NCI-H82 treated with DMSO at 0.1 percent for 48 hours (cell line): ENCODE measurements around the gene ELOVL4.

Experiments used
- DNase-seq: peaks from one replicate; lab custom pipeline; 2025; ENCODE audit not compliant: unreplicated experiment; lab: John Stamatoyannopoulos, UW

ELOVL4 gene

GRCh38 chr6:79947191-79948186 is at the start of gene ELOVL4:
Gene ELOVL4 (minus strand): TSS chr6:79947553. CDS start chr6:79947279, 274 bp downstream.
- peak; percentile 47 for DNase-seq

DNA sequence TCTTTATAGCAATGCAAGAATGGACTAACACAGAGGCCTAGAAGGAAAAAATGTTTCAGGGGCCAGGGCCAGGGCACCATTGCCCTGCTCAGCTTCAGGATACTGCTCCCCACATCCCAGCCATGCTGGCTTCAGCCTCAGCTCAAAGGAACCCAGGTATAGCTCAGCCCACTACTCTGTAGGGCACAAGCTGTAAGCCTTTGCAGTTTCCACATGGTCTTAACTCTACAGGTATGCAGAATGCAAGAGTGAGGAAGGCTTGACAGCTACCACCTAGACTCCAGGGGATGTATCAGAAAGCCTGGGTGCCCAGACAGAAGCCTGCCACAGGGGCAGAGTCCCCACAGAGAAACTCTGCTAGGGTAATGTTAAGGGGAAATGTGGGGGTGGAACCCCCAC is 46.6 kb upstream of the ELOVL4 start:
- no peak for DNase-seq

DNA sequence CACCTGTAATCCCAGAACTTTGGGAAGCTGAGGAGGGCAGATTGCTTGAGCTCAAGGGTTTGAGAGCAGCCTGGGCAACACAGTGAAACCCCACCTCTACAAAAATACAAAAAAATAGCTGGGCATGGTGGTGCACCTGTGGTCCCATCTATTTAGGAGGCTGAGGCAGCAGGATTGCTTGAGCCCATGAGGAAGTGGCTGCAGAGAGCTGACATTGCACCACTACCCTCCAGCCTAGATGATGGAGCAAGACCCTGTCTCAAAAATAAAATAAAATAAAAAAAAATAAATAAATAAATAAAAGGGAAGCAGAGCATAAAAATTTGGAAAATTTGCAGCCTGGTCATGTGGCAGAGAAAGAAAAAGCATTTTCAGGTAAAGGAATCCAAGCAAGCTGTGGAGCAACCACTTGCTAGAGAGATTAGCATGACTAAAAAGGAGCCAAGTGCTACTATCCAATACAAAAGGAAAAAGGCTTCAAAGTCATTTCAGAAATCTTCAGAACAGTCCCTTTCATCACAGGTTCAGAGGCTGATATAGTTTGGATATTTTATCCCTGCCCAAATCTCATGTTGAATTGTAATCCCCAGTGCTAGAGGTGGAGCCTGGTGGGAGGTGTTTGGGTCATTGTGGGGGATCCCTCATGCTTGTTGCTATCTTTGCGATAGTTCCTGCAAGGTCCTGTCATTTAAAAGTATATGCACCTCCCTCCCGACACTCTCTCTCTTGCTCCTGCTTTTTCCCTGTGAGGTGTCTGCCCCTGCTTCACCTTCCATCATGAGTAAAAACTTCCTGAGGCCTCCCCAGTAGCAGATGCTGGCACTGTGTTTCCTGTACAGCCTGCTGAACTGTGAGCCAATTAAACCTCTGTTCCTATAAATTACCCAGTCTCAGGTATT is 45.9 kb upstream of the ELOVL4 start:
- DNase-seq = no peak

- DNase-seq = no peak
Measured at GRCh38 chr6:79989641-79990040, 42.3 kb upstream of the ELOVL4 start.

- no peak for DNase-seq
Measured at GRCh38 chr6:79985128-79985527, 37.8 kb upstream of the ELOVL4 start.

DNA sequence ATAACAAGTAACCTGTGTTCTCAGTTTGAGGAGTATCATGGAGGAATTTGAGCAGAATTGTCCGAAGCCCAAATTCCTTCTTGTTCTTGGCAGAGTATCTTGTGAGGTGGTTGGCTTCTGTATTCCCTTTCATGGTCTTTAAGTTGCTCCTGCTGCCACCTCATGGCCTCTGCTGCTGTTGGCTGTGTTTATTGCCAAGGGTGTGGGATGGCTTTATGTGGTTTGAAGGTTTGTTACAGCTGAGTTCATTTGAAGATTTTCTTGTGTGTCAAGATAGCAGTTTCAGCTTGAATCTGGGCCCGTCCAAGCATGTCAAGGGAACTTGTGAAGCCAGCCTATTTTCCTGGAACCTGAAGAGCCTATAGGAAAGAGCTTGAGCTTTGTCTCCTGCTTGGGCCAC is 36.9 kb upstream of the ELOVL4 start:
- DNase-seq = no peak

GRCh38 chr6:79981652-79982051 is 34.3 kb upstream of the ELOVL4 start:
- DNase-seq = no peak

DNA sequence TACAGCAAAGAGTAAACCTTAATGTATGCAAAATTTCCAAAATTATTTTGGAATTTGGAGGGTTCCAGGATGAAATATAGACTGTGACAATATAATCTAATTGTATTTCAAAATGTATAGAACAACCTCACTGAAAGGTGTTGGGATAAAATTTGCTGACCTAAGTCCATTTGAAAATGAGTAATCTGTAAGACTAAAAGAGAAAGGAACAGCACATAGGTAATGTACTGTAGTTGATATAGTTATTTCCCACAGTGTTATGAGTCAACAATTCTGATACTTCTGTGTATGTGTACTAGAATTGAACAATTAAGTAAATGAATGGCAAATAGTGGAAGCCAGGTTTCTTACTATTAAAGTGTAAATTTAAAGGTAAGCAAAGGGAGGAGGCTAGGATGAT is 23.8 kb upstream of the ELOVL4 start:
- DNase-seq = no peak

- no peak for DNase-seq
Measured at GRCh38 chr6:79969784-79970183, 22.4 kb upstream of the ELOVL4 start.

GRCh38 chr6:79967178-79967577 is 19.8 kb upstream of the ELOVL4 start:
- no peak for DNase-seq

DNA sequence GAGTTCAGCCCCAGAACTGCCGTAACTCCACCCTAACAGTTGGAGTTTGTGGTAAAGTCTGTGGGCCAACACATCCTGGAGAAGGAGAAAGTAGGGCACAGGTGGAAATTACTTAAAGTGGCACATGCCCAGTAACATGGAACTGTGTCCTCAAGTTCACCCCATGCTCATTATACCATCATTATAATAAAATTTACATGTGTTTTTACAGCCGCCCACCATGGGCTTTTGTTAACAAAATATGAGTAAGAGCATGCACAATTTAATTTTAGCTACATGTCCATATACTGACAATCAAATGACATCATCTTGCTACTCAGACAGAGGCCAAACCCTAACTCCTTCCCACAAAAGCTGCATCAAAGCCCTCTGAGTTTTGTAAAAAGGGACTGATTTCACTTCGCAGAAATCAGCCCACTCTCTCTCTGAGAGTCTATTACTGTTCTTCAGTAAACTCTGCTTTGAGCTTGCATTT is 17.3 kb upstream of the ELOVL4 start:
- DNase-seq = no peak

DNA sequence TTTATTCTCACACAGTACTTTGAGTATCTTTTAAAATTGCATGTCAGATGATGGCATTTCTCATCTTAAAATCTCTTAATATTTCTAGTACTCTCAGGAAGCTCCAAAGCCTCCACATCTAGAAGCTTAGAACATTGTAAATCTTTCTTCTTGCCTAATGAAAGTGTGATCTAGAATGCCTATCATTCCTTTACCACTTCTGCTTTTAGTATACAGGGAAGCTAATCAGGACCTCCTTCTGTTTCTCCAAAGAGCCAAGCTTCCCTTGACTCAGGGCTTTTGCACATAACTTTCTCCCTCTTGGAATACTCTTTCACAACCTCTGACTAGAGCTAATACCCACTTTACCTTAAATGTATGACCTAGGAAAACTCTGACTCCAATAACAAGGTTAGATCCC is 7.5 kb upstream of the ELOVL4 start:
- DNase-seq = no peak

DNA sequence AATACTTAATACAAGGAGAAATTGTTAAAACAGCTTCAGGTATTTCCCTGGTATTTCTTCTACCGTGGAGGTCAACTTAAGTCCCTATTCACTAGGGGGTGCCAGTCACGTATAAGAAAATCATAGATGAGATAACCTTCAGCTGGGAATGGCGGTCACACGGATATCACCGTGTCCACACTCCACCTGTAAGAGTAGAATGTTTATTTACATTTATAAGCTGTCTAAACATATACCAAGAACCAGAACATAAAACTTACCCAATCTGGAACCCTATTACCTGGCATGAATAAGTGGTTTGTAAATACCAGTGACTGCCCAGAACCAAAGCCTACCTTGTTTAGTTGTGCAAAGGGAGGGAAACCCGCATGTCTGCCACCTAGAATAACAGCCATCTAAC is 1.9 kb upstream of the ELOVL4 start:
- peak; percentile 63 for DNase-seq

DNA sequence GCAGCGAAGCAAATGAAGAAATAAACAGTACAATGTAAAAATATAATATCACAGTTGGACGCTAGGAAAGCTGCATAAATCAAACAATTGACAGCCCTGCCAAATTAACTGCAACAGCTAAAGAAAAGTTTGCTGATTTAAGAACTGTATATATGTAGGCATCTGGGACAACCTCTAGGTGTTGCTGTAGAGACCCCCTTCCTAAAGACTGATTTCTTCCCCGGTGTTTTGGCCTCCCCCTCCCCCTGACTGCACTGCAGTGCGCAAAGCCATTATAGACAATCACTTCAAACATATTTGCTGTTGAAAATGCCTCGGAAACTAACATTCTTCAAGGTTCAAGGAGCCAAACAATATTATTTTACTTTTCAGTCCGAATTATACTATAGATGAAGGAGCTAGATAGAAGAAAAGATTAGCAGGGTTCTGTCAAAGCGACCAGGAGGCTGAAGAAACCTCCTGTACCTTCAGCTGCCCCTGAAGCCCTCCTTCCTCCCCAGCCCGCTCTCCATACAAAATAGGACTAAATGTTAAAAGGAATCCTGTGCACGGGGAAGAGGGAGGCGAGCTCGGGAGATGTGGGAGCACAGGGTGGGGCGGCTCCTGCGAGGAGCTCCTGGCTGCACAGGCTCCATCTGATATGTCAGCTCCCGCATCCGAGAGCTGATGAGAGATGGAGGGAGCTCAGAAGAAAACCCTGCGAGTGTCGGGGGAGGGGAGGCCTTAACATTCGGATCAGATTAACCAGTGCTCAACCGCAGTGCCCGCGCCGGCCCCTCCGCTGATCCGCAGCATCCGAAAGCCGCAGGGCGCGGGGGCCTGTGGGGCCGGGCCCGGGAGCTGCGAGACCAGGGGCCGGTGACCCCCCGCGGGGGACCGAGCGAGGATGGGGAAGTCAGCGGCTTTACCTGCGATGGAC is 822 bp downstream of the ELOVL4 start:
- DNase-seq = peak; percentile 29

DNA sequence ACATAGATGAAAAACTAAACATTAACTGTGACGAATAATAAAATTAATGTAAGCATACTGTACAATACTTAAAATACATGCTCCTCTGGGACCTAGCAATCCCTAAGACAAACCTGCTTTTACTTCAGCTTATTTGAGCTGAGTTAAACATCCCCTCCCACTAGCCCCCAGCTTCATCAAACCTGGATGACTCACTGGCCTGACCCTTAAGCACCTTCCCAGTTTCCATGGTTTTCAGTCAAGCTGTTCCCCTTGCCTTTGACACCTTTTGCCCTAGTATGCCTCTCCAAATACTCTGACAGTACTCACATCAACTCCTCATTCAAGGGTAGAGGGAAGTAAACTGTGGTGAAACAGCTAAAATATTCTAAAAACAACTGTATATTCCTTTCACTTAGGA is 4.2 kb downstream of the ELOVL4 start:
- DNase-seq = no peak

- no peak for DNase-seq
Measured at GRCh38 chr6:79941489-79942151, 5.7 kb downstream of the ELOVL4 start.

DNA sequence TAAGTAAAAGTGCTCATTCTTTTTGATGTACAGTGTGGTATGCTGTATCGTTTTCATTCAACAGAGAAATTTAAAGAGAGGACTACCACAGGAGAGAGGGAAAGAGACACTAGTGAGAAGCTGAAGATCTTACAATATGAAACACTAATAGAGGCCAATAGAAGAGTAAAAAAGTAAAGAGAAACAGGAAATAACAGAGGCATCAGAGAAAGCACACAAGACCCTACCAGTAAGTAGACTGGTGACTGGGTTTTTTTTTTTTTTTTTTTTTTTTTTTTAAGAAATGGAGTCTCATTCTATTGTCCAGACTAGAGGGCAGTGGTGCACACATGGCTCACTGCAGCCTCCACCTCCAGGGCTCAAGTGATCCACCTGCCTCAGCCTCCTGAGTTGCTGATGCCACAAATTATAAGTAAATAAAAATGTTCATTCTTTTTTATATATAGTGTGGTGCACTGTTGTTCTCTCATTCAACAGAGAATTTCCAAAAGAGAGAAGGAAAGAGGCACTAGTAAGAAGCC is 18.8 kb downstream of the ELOVL4 start:
- DNase-seq = no peak

- no peak for DNase-seq
Measured at GRCh38 chr6:79927758-79928157, 19.6 kb downstream of the ELOVL4 start.

GRCh38 chr6:79923270-79923669 is 24.1 kb downstream of the ELOVL4 start:
- no peak for DNase-seq

GRCh38 chr6:79922018-79922417 is 25.3 kb downstream of the ELOVL4 start:
- no peak for DNase-seq
